ENCODE measurements around the gene CLSTN2.

- no peak for TF ChIP-seq CTCF (IDR thresholded peaks at IDR 0.05; ENCODE audit: low read depth, low read length, poor library complexity, severe bottlenecking)
- no peak for TF ChIP-seq EZH2phosphoT487 (IDR thresholded peaks at IDR 0.05; ENCODE audit: borderline replicate concordance, low read length)
Observed at GRCh38 chr3:140420621-140421357, 485.8 kb downstream of the CLSTN2 start.

Measured in DOHH2 (cell line).